GM12801 (cell line): ENCODE data around the gene NFATC1.

Experiments
- TF ChIP-seq, protein P1 (sequence below): IDR thresholded peaks from one replicate; pipeline ENCODE4 v1.5.1; 2011; ENCODE audit warnings: control low read depth; ENCODE audit not compliant: insufficient read length; ENCODE audit errors: extremely low read depth

The NFATC1 gene

GRCh38 chr18:79405019-79405780 lies 9.5 kb downstream of the NFATC1 start:
- TF ChIP-seq, protein P1, sequence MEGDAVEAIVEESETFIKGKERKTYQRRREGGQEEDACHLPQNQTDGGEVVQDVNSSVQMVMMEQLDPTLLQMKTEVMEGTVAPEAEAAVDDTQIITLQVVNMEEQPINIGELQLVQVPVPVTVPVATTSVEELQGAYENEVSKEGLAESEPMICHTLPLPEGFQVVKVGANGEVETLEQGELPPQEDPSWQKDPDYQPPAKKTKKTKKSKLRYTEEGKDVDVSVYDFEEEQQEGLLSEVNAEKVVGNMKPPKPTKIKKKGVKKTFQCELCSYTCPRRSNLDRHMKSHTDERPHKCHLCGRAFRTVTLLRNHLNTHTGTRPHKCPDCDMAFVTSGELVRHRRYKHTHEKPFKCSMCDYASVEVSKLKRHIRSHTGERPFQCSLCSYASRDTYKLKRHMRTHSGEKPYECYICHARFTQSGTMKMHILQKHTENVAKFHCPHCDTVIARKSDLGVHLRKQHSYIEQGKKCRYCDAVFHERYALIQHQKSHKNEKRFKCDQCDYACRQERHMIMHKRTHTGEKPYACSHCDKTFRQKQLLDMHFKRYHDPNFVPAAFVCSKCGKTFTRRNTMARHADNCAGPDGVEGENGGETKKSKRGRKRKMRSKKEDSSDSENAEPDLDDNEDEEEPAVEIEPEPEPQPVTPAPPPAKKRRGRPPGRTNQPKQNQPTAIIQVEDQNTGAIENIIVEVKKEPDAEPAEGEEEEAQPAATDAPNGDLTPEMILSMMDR, result no peak

GRCh38 chr18:79405781-79406575 lies 10.2 kb downstream of the NFATC1 start:
- TF ChIP-seq, protein P1, result no peak

GRCh38 chr18:79406708-79407107 lies 11.0 kb downstream of the NFATC1 start:
- TF ChIP-seq, protein P1, result no peak

GRCh38 chr18:79409313-79409712 lies 13.6 kb downstream of the NFATC1 start:
- TF ChIP-seq, protein P1, result no peak

- TF ChIP-seq, protein P1, result no peak
Observed at GRCh38 chr18:79410171-79410641, 14.5 kb downstream of the NFATC1 start.

DNA sequence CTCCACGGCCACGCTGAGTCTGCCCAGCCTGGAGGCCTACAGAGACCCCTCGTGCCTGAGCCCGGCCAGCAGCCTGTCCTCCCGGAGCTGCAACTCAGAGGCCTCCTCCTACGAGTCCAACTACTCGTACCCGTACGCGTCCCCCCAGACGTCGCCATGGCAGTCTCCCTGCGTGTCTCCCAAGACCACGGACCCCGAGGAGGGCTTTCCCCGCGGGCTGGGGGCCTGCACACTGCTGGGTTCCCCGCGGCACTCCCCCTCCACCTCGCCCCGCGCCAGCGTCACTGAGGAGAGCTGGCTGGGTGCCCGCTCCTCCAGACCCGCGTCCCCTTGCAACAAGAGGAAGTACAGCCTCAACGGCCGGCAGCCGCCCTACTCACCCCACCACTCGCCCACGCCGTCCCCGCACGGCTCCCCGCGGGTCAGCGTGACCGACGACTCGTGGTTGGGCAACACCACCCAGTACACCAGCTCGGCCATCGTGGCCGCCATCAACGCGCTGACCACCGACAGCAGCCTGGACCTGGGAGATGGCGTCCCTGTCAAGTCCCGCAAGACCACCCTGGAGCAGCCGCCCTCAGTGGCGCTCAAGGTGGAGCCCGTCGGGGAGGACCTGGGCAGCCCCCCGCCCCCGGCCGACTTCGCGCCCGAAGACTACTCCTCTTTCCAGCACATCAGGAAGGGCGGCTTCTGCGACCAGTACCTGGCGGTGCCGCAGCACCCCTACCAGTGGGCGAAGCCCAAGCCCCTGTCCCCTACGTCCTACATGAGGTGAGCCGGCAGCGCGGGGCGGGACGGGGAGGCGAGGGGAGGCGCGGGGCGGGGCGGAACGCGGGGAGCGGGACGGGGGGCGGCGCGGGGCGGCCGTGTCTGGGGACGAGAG lies 15.2 kb downstream of the NFATC1 start:
- TF ChIP-seq, protein P1, result no peak
